HepG2 (cell line): Measurements from ENCODE around the gene HNRNPF. TPM values are rescaled to one million over a fixed set of nuclear protein-coding genes. Genes with fewer than 3 reads are reported as not detected.
A peak's percentile ranks its signal among the peaks of the same experiment; 100 is the strongest.

Experiments
- ASH2L ChIP-seq: fragments of 300-600, 200-600 bp; sonication (generic); IDR thresholded peaks from 2 replicates; pipeline ENCODE4 v1.7.0; 2017; ENCODE audit warnings: low read depth, mild to moderate bottlenecking, moderate library complexity, mixed read lengths, low read length; ENCODE audit not compliant: insufficient read length
- EZH2 ChIP-seq: conservative IDR thresholded peaks from 2 replicates; pipeline ENCODE4 v1.6.1; 2012; ENCODE audit warnings: mild to moderate bottlenecking, low read depth, low read length, moderate library complexity
- FUBP1 ChIP-seq: sonication (generic); formaldehyde crosslinking; IDR thresholded peaks from 2 replicates; pipeline ENCODE4 v1.5.1; 2020; ENCODE audit warnings: missing genetic modification reagents, mild to moderate bottlenecking, borderline replicate concordance
- HNF1A ChIP-seq, 2 experiments: sonication (generic) in 1 of 2; formaldehyde crosslinking in 1 of 2; IDR thresholded peaks; 2 replicates each; pipeline versions ENCODE4 v1.4.0 to v1.6.1; 2016 to 2020; ENCODE audit warnings: borderline replicate concordance in 1 of 2, low read depth in 1 of 2, mild to moderate bottlenecking in 1 of 2, missing genetic modification reagents in 1 of 2
- IRX3 ChIP-seq: sonication (generic); formaldehyde crosslinking; IDR thresholded peaks from 2 replicates; pipeline ENCODE4 v1.8.1; 2023; ENCODE audit warnings: mild to moderate bottlenecking, low read depth, missing genetic modification reagents, borderline replicate concordance
- PATZ1 ChIP-seq: sonication (generic); formaldehyde crosslinking; IDR thresholded peaks from 2 replicates; pipeline ENCODE4 v1.4.0; 2020; ENCODE audit warnings: missing genetic modification reagents
- TBL1XR1 ChIP-seq: fragments of 150-350 bp; IDR thresholded peaks from 2 replicates; pipeline ENCODE4 v1.6.1; 2014; ENCODE audit warnings: borderline replicate concordance, low read length; ENCODE audit not compliant: partially characterized antibody
- USF2 ChIP-seq, 2 experiments: sonication (generic) in 1 of 2; formaldehyde crosslinking in 1 of 2; IDR thresholded peaks; 2 replicates each; pipeline versions ENCODE4 v1.5.1 to v1.6.1; 2011 to 2020; ENCODE audit warnings: borderline replicate concordance in 1 of 2, low read depth in 1 of 2, low read length in 1 of 2, mild to moderate bottlenecking in 1 of 2, missing genetic modification reagents in 1 of 2, moderate library complexity in 1 of 2
- ZFAT ChIP-seq: sonication (generic); formaldehyde crosslinking; conservative IDR thresholded peaks from 2 replicates; pipeline ENCODE4 v1.8.1; 2023; ENCODE audit warnings: missing genetic modification reagents, inconsistent platforms
- ZNF18 ChIP-seq: sonication (generic); formaldehyde crosslinking; IDR thresholded peaks from 2 replicates; pipeline ENCODE4 v1.8.0; 2022; ENCODE audit warnings: mild to moderate bottlenecking, missing genetic modification reagents; ENCODE audit not compliant: insufficient replicate concordance
- ZNF24 ChIP-seq: fragments of 450-650 bp; IDR thresholded peaks from 2 replicates; pipeline ENCODE4 v1.6.1; 2017; ENCODE audit warnings: antibody characterized with exemption, mild to moderate bottlenecking
- ZNF619 ChIP-seq: sonication (generic); formaldehyde crosslinking; IDR thresholded peaks from 2 replicates; pipeline ENCODE4 v1.4.0; 2020; ENCODE audit warnings: mild to moderate bottlenecking, missing genetic modification reagents
- ZNF781 ChIP-seq: sonication (generic); formaldehyde crosslinking; IDR thresholded peaks from 2 replicates; pipeline ENCODE4 v1.5.1; 2020; ENCODE audit warnings: borderline replicate concordance, mild to moderate bottlenecking, missing genetic modification reagents; ENCODE audit errors: not compliant biosample characterization
- polyA plus RNA-seq, 8 experiments: library from polyadenylated mRNA; depleted of rRNA in 3 of 8; stranded (reverse) in 7 of 8; unstranded in 1 of 8; fragments of >200 nt; fragmentation: Illumina TruSeq in 4 of 8; extraction: Trizol in 4 of 8; gene quantifications; 2 replicates each; pipeline versions ENCODE4 v1.2.1 to v1.2.3, GENCODE V29; 2011 to 2016; ENCODE audit warnings: low read depth in 4 of 8, missing spikeins in 1 of 8, mixed read lengths in 1 of 8; ENCODE audit not compliant: insufficient read depth in 1 of 8
- total RNA-seq, 5 experiments: library from RNA; depleted of rRNA; stranded (reverse); fragments of >200 nt; fragmentation: Illumina TruSeq; extraction: Trizol; gene quantifications; 2 replicates each; pipeline ENCODE4 v1.2.3, GENCODE V29; 2016; ENCODE audit warnings: low read depth in 1 of 5

The HNRNPF gene
- total and polyA plus RNA-seq, 2 of the 13 experiments (the other 11 are each of a cell fraction or from before 2014, with no cell fraction given), result 166 to 308 TPM

GRCh38 chr10:43396061-43396927 is 12.7 kb downstream of the HNRNPF start (continued):
- TF ChIP-seq USF2 (IDR thresholded peaks at IDR 0.05; ENCODE audit: low read depth, low read length), result no peak
- no peak for TF ChIP-seq USF2 (CRISPR knock-in tag; IDR thresholded peaks at IDR 0.05; ENCODE audit: borderline replicate concordance)
- TF ChIP-seq IRX3 (CRISPR knock-in tag), result 0 out of 2 replicates have a peak, but pooled peaks have one; percentile 70
- TF ChIP-seq PATZ1 (CRISPR knock-in tag), result 0 out of 2 replicates have a peak, but pooled peaks have one; percentile 16
- TF ChIP-seq ZNF619 (CRISPR knock-in tag), result no peak
- no peak for TF ChIP-seq HNF1A (IDR thresholded peaks at IDR 0.05; ENCODE audit: low read depth)
- TF ChIP-seq HNF1A (CRISPR knock-in tag; IDR thresholded peaks at IDR 0.05; ENCODE audit: borderline replicate concordance), result no peak
- TF ChIP-seq ZNF18 (CRISPR knock-in tag), result peak; percentile 36
- peak; percentile 76 for TF ChIP-seq ASH2L
- TF ChIP-seq FUBP1 (CRISPR knock-in tag), result no peak
- TF ChIP-seq EZH2, result no peak
- TF ChIP-seq ZNF24, result no peak
- TF ChIP-seq TBL1XR1, result no peak
- TF ChIP-seq ZFAT (CRISPR knock-in tag), result 0 out of 2 replicates have a peak, but pooled peaks have one; percentile 36
- no peak for TF ChIP-seq ZNF781 (CRISPR knock-in tag)
